HepG2 (cell line): ENCODE data around the gene TMOD3. TPM values are rescaled to one million over a fixed set of nuclear protein-coding genes. Genes with fewer than 3 reads are reported as not detected.

Experiments used
- ATAC-seq: fragments of 200-7000 bp; cut with Tn5 transposase; 3 replicates; pipeline ENCODE4 v1.9.1; 2020; ENCODE audit warnings: mild to moderate bottlenecking, moderate library complexity
- BruUV-seq: library from RNA; stranded (reverse); fragments of 400-500 nt; replicated peaks from 2 replicates; lab custom pipeline; 2021; lab: Mats Ljungman, UMichigan
- CTCF ChIA-PET: fragments of 300-600 bp; formaldehyde crosslinking; extraction: SDS; loops from one replicate; lab custom pipeline; 2021; ENCODE audit warnings: low total read pairs, inconsistent platforms, low intra/inter-chr PET ratio; lab: Yijun Ruan, JAX
- POLR2A ChIA-PET: fragments of 350-600 bp; sonication (Branson Sonifier 250); formaldehyde crosslinking; loops from one replicate; lab custom pipeline; 2020; ENCODE audit warnings: antibody characterized with exemption, inconsistent platforms; lab: Yijun Ruan, JAX
- DNase-seq: peaks from one replicate; pipeline ENCODE4 v3.0.0-alpha.2; 2015; ENCODE audit warnings: low spot score
- FAIRE-seq: peaks from 3 replicates; lab custom pipeline; 2011; peaks lifted over from hg19 to GRCh38; lab: Jason Lieb, UNC
- H2AFZ ChIP-seq: one replicate; pipeline ENCODE4 v1.6.1; 2011; ENCODE audit warnings: low read length, inconsistent platforms
- H3K27ac ChIP-seq: fragments of 300-600 bp; 3 replicates; pipeline ENCODE4 v1.8.0; 2011; ENCODE audit warnings: mixed run types, mild to moderate bottlenecking, mixed read lengths, low read length, inconsistent platforms; ENCODE audit not compliant: insufficient read depth; ENCODE audit errors: extremely low read length
- H3K27me3 ChIP-seq, 2 experiments: fragments of 200-600 bp in 1 of 2; 2 replicates in 1 of 2; 3 replicates in 1 of 2; pipeline versions ENCODE4 v1.6.0 to v1.8.0; 2011; ENCODE audit warnings: low read length in 2 of 2, mild to moderate bottlenecking in 2 of 2, moderate library complexity in 2 of 2, inconsistent platforms in 1 of 2; ENCODE audit not compliant: insufficient read depth in 2 of 2, control insufficient read depth in 1 of 2
- H3K36me3 ChIP-seq, 2 experiments: fragments of 200-600 bp in 1 of 2; replicated peaks in 1 of 2; 2 replicates in 1 of 2; 3 replicates in 1 of 2; pipeline versions ENCODE4 v1.5.1 to v1.8.0; 2011; ENCODE audit warnings: low read length in 2 of 2, inconsistent platforms in 1 of 2; ENCODE audit not compliant: insufficient read depth in 2 of 2, control insufficient read depth in 1 of 2
- H3K4me1 ChIP-seq: 2 replicates; pipeline ENCODE4 v1.5.1; 2012; ENCODE audit warnings: low read length, inconsistent platforms; ENCODE audit not compliant: insufficient read depth
- H3K4me2 ChIP-seq: 2 replicates; pipeline ENCODE4 v1.6.0; 2011; ENCODE audit warnings: low read depth, low read length, inconsistent platforms
- H3K4me3 ChIP-seq, 3 experiments: fragments of 200-600 bp in 1 of 3; sonication (generic), shearing (Covaris generic) in 1 of 3; replicated peaks in 1 of 3; 2 replicates each; pipeline ENCODE4 v1.5.1; 2011 to 2016; ENCODE audit warnings: low read length in 3 of 3, inconsistent platforms in 2 of 3, low read depth in 2 of 3, mild to moderate bottlenecking in 2 of 3, control low read depth in 1 of 3, mixed read lengths in 1 of 3; ENCODE audit not compliant: insufficient read depth in 1 of 3
- H3K79me2 ChIP-seq: one replicate; pipeline ENCODE4 v1.6.1; 2011; ENCODE audit warnings: low read length, inconsistent platforms; ENCODE audit not compliant: insufficient read depth
- H3K9ac ChIP-seq: 2 replicates; pipeline ENCODE4 v1.6.0; 2011; ENCODE audit warnings: mild to moderate bottlenecking, low read depth, low read length, inconsistent platforms; ENCODE audit not compliant: insufficient read depth
- H3K9me3 ChIP-seq: 2 replicates; pipeline ENCODE4 v1.5.1; 2012; ENCODE audit warnings: mild to moderate bottlenecking, low read length
- H4K20me1 ChIP-seq: 2 replicates; pipeline ENCODE4 v1.6.0; 2011; ENCODE audit warnings: inconsistent platforms, mild to moderate bottlenecking, low read length, moderate library complexity; ENCODE audit not compliant: insufficient read depth
- MAFF ChIP-seq: IDR thresholded peaks from 2 replicates; pipeline ENCODE4 v1.6.1; 2011; ENCODE audit warnings: low read depth, low read length, improper control_type of control experiment
- MAFK ChIP-seq, 2 experiments: IDR thresholded peaks in 1 of 2; conservative IDR thresholded peaks in 1 of 2; 2 replicates each; pipeline ENCODE4 v1.6.1; 2011; ENCODE audit warnings: improper control_type of control experiment in 2 of 2, low read length in 2 of 2
- WGBS: methylation state at CpG from one replicate; pipeline ENCODE4 v1.1.6; 2017; ENCODE audit warnings: low lambda C conversion rate; 5-methylcytosine and 5-hydroxymethylcytosine counted together
- in situ Hi-C: cut with HindIII; loops from 2 replicates; pipeline ENCODE4 v1.10.0; 2017; ENCODE audit warnings: low pct_unique_long_range_greater_than_20kb; ENCODE audit not compliant: extremely low pct_ligation_motif_present
- intact Hi-C: fragments of 100-400 bp; cut with micrococcal nuclease; formaldehyde crosslinking; loops from one replicate; pipeline ENCODE4 v1.10.0; 2022; ENCODE audit not compliant: unreplicated experiment
- polyA plus RNA-seq, 8 experiments: library from polyadenylated mRNA; depleted of rRNA in 3 of 8; stranded (reverse) in 7 of 8; unstranded in 1 of 8; fragments of >200 nt; fragmentation: Illumina TruSeq in 4 of 8; extraction: Trizol in 4 of 8; gene quantifications; 2 replicates each; pipeline versions ENCODE4 v1.2.1 to v1.2.3, GENCODE V29; 2011 to 2016; ENCODE audit warnings: low read depth in 4 of 8, missing spikeins in 1 of 8, mixed read lengths in 1 of 8; ENCODE audit not compliant: insufficient read depth in 1 of 8
- total RNA-seq, 5 experiments: library from RNA; depleted of rRNA; stranded (reverse); fragments of >200 nt; fragmentation: Illumina TruSeq; extraction: Trizol; gene quantifications; 2 replicates each; pipeline ENCODE4 v1.2.3, GENCODE V29; 2016; ENCODE audit warnings: low read depth in 1 of 5
- TF ChIP-seq, protein P1 (sequence below): sonication (generic); formaldehyde crosslinking; IDR thresholded peaks from 2 replicates; pipeline ENCODE4 v1.5.1; 2020; ENCODE audit warnings: mild to moderate bottlenecking, missing genetic modification reagents

TMOD3 gene
- total and polyA plus RNA-seq, 2 of the 13 experiments (the other 11 are each of a cell fraction or from before 2014, with no cell fraction given) = 5.1 to 23.2 TPM

DNA sequence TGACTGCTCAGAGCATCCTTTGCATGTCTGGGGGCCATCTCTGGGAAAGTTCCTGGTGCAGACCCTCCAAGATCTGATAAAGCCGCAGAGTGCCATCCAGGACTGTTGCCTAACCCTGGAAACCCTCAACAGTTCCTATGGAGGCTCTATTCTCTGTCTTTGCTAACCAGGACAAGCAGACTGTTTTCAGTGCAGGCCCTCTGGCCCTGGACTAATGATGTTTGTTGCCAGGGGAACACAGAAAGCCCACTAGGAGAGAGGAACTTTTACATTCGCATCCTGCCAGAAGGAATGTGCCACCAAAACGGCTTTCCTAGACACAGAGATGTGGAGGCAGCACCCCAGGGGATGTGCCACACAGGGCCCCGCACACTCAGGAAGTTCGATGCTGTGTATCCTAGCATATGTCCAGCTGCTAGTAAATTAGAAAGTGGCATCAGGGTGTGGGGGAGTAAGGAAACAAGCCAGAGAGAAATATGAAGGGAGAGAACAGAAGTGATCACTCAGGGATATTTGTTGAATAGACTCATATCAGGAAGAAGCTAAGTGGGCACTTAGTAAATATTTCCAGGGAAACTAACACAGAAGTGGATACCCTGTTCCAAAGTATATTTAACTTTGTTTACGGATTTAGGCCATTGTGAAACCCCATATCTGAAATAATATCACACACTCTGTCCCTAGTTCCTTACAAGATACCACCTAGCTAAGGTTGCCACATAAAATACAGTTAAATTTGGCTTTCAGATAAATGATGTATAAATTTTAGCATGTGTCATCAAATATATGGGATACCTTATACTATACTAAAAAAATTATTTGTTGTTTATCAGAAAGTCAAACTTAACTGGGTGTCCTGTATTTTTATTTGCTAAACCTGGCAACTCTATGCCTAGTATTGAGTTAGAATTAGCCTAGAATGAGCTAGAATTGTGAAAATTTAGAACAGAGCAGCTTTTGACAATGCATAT, 29.9 kb upstream of the TMOD3 start:
- ChIA-PET POLR2A (no interaction called here), CTCF (no interaction called here)
- Histone ChIP-seq H3K9me3 (no peaks in the 10 kb centered on the region), H3K36me3 (no peaks in the 10 kb centered on the region), H3K9ac (no peak overlapping the region), H3K27ac (no peak overlapping the region), H3K79me2 (no peaks in the 10 kb centered on the region), H3K4me3 (no peak overlapping the region), H2AFZ (no peak overlapping the region), H3K4me1 (peaks cover 8% of the 10 kb centered on the region), H3K27me3 (peaks cover 0 to 2% of the 10 kb centered on the region in 2 experiments; a peak in 2 of 5 replicates), H3K4me2 (no peak overlapping the region), H4K20me1 (no peaks in the 10 kb centered on the region)
- DNase-seq (no peak), ATAC-seq (no peak), FAIRE-seq (no peak)
- no TSS peak for BruUV-seq
- 37% methylated on average over 5 of the region's 6 CpGs for WGBS
- TF ChIP-seq, protein P1, sequence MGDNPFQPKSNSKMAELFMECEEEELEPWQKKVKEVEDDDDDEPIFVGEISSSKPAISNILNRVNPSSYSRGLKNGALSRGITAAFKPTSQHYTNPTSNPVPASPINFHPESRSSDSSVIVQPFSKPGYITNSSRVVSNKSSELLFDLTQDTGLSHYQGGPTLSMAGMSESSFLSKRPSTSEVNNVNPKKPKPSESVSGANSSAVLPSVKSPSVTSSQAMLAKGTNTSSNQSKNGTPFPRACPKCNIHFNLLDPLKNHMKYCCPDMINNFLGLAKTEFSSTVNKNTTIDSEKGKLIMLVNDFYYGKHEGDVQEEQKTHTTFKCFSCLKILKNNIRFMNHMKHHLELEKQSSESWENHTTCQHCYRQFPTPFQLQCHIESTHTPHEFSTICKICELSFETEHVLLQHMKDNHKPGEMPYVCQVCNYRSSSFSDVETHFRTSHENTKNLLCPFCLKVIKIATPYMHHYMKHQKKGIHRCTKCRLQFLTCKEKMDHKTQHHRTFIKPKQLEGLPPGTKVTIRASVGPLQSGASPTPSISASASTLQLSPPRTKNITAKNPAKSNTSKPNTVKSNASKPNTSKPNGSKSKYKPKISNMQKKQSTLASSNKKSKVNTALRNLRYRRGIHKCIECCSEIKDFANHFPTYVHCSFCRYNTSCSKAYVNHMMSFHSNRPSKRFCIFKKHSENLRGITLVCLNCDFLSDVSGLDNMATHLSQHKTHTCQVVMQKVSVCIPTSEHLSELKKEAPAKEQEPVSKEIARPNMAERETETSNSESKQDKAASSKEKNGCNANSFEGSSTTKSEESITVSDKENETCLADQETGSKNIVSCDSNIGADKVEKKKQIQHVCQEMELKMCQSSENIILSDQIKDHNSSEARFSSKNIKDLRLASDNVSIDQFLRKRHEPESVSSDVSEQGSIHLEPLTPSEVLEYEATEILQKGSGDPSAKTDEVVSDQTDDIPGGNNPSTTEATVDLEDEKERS (CRISPR knock-in tag) = no peak
- TF ChIP-seq MAFK (conservative IDR thresholded peaks at IDR 0.05 in 1 of 2, IDR thresholded peaks at IDR 0.05 in 1 of 2; ENCODE audit: low read length in 2 of 2) = peak; percentile 29 to 66; a peak in 3 of 4 replicates
- 0 out of 2 replicates have a peak, but pooled peaks have one; percentile 42 for TF ChIP-seq MAFF
- in situ Hi-C loops (no loop called here), intact Hi-C loops (no loop called here)
